K562 (cell line): ENCODE data around the gene HSD11B1. TPM values are rescaled to one million over a fixed set of nuclear protein-coding genes. Genes with fewer than 3 reads are reported as not detected.

ENCODE experiments used
- ATAC-seq: fragments of 200-7000 bp; cut with Tn5 transposase; 3 replicates; pipeline ENCODE4 v1.9.1; 2020; ENCODE audit warnings: moderate library complexity
- BruUV-seq: library from RNA; stranded (reverse); fragments of 400-500 nt; replicated peaks from 2 replicates; lab custom pipeline; 2021; lab: Mats Ljungman, UMichigan
- CTCF ChIA-PET: fragments of 300-600 bp; formaldehyde crosslinking; extraction: SDS; loops from one replicate; lab custom pipeline; 2021; ENCODE audit warnings: low intra/inter-chr PET ratio; lab: Yijun Ruan, JAX
- POLR2A ChIA-PET: fragments of 300-600, 350-650 bp; sonication (Branson Sonifier 250); formaldehyde crosslinking; extraction: SDS; loops from one replicate; lab custom pipeline; 2021; ENCODE audit warnings: antibody characterized with exemption, inconsistent platforms; lab: Yijun Ruan, JAX
- DNase-seq, 4 experiments: peaks; one replicate each; pipeline versions ENCODE4 v3.0.0 to v3.0.0-alpha.2; 2011 to 2018; ENCODE audit warnings: low spot score in 3 of 4, mixed read lengths in 3 of 4; ENCODE audit errors: extremely low read depth in 1 of 4
- FAIRE-seq: peaks from 2 replicates; lab custom pipeline; 2011; peaks lifted over from hg19 to GRCh38; lab: Jason Lieb, UNC
- H2AFZ ChIP-seq: 2 replicates; pipeline ENCODE4 v1.6.0; 2011; ENCODE audit warnings: low read depth, low read length, control low read depth, inconsistent platforms
- H3K27ac ChIP-seq: fragments of 200-600 bp; 3 replicates; pipeline ENCODE4 v1.8.0; 2011; ENCODE audit warnings: low read depth, mild to moderate bottlenecking, control low read depth, inconsistent platforms, low read length, moderate library complexity, mixed read lengths; ENCODE audit errors: extremely low read depth
- H3K27me3 ChIP-seq, 2 experiments: fragments of 300-600 bp in 1 of 2; 2 replicates in 1 of 2; 3 replicates in 1 of 2; pipeline versions ENCODE4 v1.6.0 to v1.8.0; 2011; ENCODE audit warnings: inconsistent platforms in 2 of 2, low read length in 2 of 2, mild to moderate bottlenecking in 1 of 2, mixed read lengths in 1 of 2, moderate library complexity in 1 of 2; ENCODE audit not compliant: control insufficient read depth in 2 of 2, insufficient read depth in 2 of 2
- H3K36me3 ChIP-seq: fragments of 300-600 bp; 3 replicates; pipeline ENCODE4 v1.8.0; 2011; ENCODE audit warnings: mild to moderate bottlenecking, low read length, inconsistent platforms; ENCODE audit not compliant: control insufficient read depth, insufficient read depth
- H3K4me1 ChIP-seq, 2 experiments: fragments of 200-600 bp in 1 of 2; replicated peaks in 1 of 2; 2 replicates in 1 of 2; 3 replicates in 1 of 2; pipeline versions ENCODE4 v1.5.1 to v1.8.0; 2011; ENCODE audit warnings: inconsistent platforms in 2 of 2, low read length in 2 of 2, mild to moderate bottlenecking in 1 of 2, mixed read lengths in 1 of 2, moderate library complexity in 1 of 2; ENCODE audit not compliant: control insufficient read depth in 2 of 2, insufficient read depth in 2 of 2
- H3K4me2 ChIP-seq: 2 replicates; pipeline ENCODE4 v1.6.1; 2011; ENCODE audit warnings: low read length, control low read depth, inconsistent platforms, mixed read lengths; ENCODE audit not compliant: insufficient read depth
- H3K4me3 ChIP-seq: fragments of 200-600 bp; sonication (generic), shearing (Covaris generic); 2 replicates; pipeline ENCODE4 v1.5.1; 2016; ENCODE audit warnings: control low read depth, inconsistent platforms
- H3K79me2 ChIP-seq: fragments of 200-600 bp; 3 replicates; pipeline ENCODE4 v1.8.0; 2011; ENCODE audit warnings: low read length, inconsistent platforms; ENCODE audit not compliant: control insufficient read depth, insufficient read depth
- H3K9ac ChIP-seq, 2 experiments: 2 replicates each; pipeline versions ENCODE4 v1.6.0 to v1.6.1; 2011; ENCODE audit warnings: low read depth in 2 of 2, low read length in 2 of 2, control low read depth in 1 of 2, inconsistent platforms in 1 of 2, mild to moderate bottlenecking in 1 of 2, mixed read lengths in 1 of 2; ENCODE audit not compliant: insufficient read depth in 1 of 2
- H3K9me1 ChIP-seq: one replicate; pipeline ENCODE4 v1.6.0; 2011; ENCODE audit warnings: inconsistent platforms, mild to moderate bottlenecking, low read length, moderate library complexity; ENCODE audit not compliant: control insufficient read depth, insufficient read depth
- H3K9me3 ChIP-seq: replicated peaks from 2 replicates; pipeline ENCODE4 v1.5.1; 2011; ENCODE audit warnings: low read depth, low read length, inconsistent platforms; ENCODE audit not compliant: control insufficient read depth, insufficient read depth
- H4K20me1 ChIP-seq: replicated peaks from 2 replicates; pipeline ENCODE4 v1.6.1; 2011; ENCODE audit warnings: low read length, inconsistent platforms, mixed read lengths; ENCODE audit not compliant: control insufficient read depth, insufficient read depth
- HCFC1 ChIP-seq: IDR thresholded peaks from 2 replicates; pipeline ENCODE4 v1.6.1; 2012; ENCODE audit warnings: low read depth, low read length, improper control_type of control experiment
- HDAC3 ChIP-seq: fragments of 450-650 bp; IDR thresholded peaks from 2 replicates; pipeline ENCODE4 v1.6.1; 2018; ENCODE audit warnings: borderline replicate concordance, mild to moderate bottlenecking, moderate library complexity; ENCODE audit not compliant: partially characterized antibody
- HDAC8 ChIP-seq: fragments of 450-650 bp; IDR thresholded peaks from 2 replicates; pipeline ENCODE4 v1.6.1; 2016; ENCODE audit warnings: mild to moderate bottlenecking, missing genetic modification characterization, moderate library complexity, missing compliant biosample characterization
- JUN ChIP-seq, 2 experiments: sonication (generic) in 1 of 2; formaldehyde crosslinking in 1 of 2; IDR thresholded peaks; 2 replicates each; pipeline versions ENCODE4 v1.6.1 to v1.8.0; 2012 to 2022; ENCODE audit warnings: borderline replicate concordance in 2 of 2, mild to moderate bottlenecking in 2 of 2, improper control_type of control experiment in 1 of 2, low read depth in 1 of 2, low read length in 1 of 2, missing genetic modification reagents in 1 of 2
- NR2C1 ChIP-seq, 2 experiments: fragments of 450-650 bp; IDR thresholded peaks; 2 replicates each; pipeline ENCODE4 v1.6.1; 2017; ENCODE audit warnings: mild to moderate bottlenecking in 2 of 2, antibody characterized with exemption in 1 of 2, inconsistent platforms in 1 of 2, missing compliant biosample characterization in 1 of 2, missing genetic modification characterization in 1 of 2
- NUFIP1 ChIP-seq: fragments of 450-650 bp; IDR thresholded peaks from 2 replicates; pipeline ENCODE4 v1.6.1; 2018; ENCODE audit not compliant: partially characterized antibody
- PRPF4 ChIP-seq: fragments of 200-400 bp; formaldehyde crosslinking; IDR thresholded peaks from one replicate; pipeline ENCODE4 v1.6.1; 2017; ENCODE audit warnings: low read length, low read depth, mild to moderate bottlenecking; ENCODE audit not compliant: insufficient read depth, poor library complexity, severe bottlenecking
- ZFPM2 ChIP-seq: fragments of 250-450 bp; sonication (Bioruptor Pico); IDR thresholded peaks from 2 replicates; pipeline ENCODE4 v1.5.1; 2022; ENCODE audit warnings: mild to moderate bottlenecking
- ZNF12 ChIP-seq: sonication (generic); formaldehyde crosslinking; IDR thresholded peaks from 2 replicates; pipeline ENCODE4 v1.4.0; 2020; ENCODE audit warnings: mild to moderate bottlenecking, missing genetic modification reagents
- WGBS: fragments of 100-300 bp; shearing (Covaris generic); methylation state at CpG from one replicate; pipeline ENCODE4 v1.1.6; 2016; ENCODE audit warnings: low coverage, mixed read lengths; ENCODE audit not compliant: insufficient coverage; ENCODE audit errors: missing lambda C conversion rate; 5-methylcytosine and 5-hydroxymethylcytosine counted together
- in situ Hi-C: fragments of 300-500 bp; cut with MboI; formaldehyde crosslinking; loops from 4 replicates; pipeline ENCODE4 v1.15.0; 2018; ENCODE audit warnings: inconsistent platforms, mixed read lengths
- intact Hi-C: fragments of 100-400 bp; cut with micrococcal nuclease; formaldehyde crosslinking; loops from 2 replicates; pipeline ENCODE4 v1.14.2; 2022
- polyA plus RNA-seq, 8 experiments: library from polyadenylated mRNA; depleted of rRNA in 4 of 8; stranded (reverse) in 5 of 8; unstranded in 3 of 8; fragments of >200 nt; fragmentation: Nextera tagmentation in 2 of 8; fragmentation: Illumina TruSeq in 1 of 8; extraction: Ambion mirVana in 2 of 8; extraction: Trizol in 1 of 8; gene quantifications; 2 replicates each; pipeline versions ENCODE4 v1.2.1 to v1.2.3, GENCODE V29; 2011 to 2014; ENCODE audit warnings: inconsistent platforms in 1 of 8, missing spikeins in 1 of 8
- total RNA-seq, 7 experiments: library from RNA; depleted of rRNA in 6 of 7; stranded (reverse); fragments of >200 nt in 6 of 7; fragmentation: Illumina TruSeq in 2 of 7; extraction: Trizol in 2 of 7; gene quantifications; 2 replicates each; pipeline versions ENCODE4 v1.2.1 to v1.2.3, GENCODE V29; 2011 to 2021; ENCODE audit warnings: low replicate concordance in 1 of 7
- TF ChIP-seq, protein P1 (sequence below): fragments of 450-650 bp; IDR thresholded peaks from 2 replicates; pipeline ENCODE4 v1.6.1; 2016; ENCODE audit warnings: low read depth

Gene HSD11B1
- total and polyA plus RNA-seq, 9 of the 15 experiments (the other 6 are each of a cell fraction or from before 2014, with no cell fraction given), result 0.04 to 0.16 TPM; not detected in 7

DNA sequence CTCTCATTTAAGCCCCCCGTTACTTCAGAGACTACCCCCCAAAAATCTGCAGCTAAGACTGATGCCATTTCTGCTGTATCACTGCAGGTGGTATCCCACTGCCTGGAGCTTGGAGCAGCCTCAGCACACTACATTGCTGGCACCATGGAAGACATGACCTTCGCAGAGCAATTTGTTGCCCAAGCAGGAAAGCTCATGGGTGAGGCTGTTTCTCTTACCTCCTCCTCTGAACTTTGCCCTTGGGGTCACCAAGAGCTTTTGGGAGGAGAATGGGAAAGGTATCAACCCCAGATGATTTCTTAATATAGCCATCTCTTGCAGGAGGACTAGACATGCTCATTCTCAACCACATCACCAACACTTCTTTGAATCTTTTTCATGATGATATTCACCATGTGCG lies 2.0 kb downstream of the HSD11B1 start:
- no peak overlapping the region for H3K27ac ChIP-seq
- POLR2A ChIA-PET, result interaction anchor here (1.0 kb wide), 1 partner anchor 40 kb away, joined by 4 read pairs; no protein-coding TSS in a partner anchor
- H3K36me3 ChIP-seq, result no peaks in the 10 kb centered on the region
- in situ Hi-C loops (no loop called here), intact Hi-C loops (no loop called here)
- no peaks in the 10 kb centered on the region for H3K9me1 ChIP-seq
- H4K20me1 ChIP-seq, result no peaks in the 10 kb centered on the region
- ATAC-seq, result no peak
- no peak for TF ChIP-seq PRPF4
- no peak for TF ChIP-seq JUN (IDR thresholded peaks at IDR 0.05; ENCODE audit: borderline replicate concordance, low read depth, low read length)
- no peak for TF ChIP-seq JUN (CRISPR knock-in tag; IDR thresholded peaks at IDR 0.05; ENCODE audit: borderline replicate concordance)
- TF ChIP-seq HDAC8 (tag), result no peak
- no peak for TF ChIP-seq NR2C1 (IDR thresholded peaks at IDR 0.05)
- no peak for TF ChIP-seq NR2C1 (tag; IDR thresholded peaks at IDR 0.05)
- no peak for TF ChIP-seq NUFIP1
- no peak for TF ChIP-seq HDAC3
- no peak for TF ChIP-seq ZFPM2
- TF ChIP-seq, protein P1, sequence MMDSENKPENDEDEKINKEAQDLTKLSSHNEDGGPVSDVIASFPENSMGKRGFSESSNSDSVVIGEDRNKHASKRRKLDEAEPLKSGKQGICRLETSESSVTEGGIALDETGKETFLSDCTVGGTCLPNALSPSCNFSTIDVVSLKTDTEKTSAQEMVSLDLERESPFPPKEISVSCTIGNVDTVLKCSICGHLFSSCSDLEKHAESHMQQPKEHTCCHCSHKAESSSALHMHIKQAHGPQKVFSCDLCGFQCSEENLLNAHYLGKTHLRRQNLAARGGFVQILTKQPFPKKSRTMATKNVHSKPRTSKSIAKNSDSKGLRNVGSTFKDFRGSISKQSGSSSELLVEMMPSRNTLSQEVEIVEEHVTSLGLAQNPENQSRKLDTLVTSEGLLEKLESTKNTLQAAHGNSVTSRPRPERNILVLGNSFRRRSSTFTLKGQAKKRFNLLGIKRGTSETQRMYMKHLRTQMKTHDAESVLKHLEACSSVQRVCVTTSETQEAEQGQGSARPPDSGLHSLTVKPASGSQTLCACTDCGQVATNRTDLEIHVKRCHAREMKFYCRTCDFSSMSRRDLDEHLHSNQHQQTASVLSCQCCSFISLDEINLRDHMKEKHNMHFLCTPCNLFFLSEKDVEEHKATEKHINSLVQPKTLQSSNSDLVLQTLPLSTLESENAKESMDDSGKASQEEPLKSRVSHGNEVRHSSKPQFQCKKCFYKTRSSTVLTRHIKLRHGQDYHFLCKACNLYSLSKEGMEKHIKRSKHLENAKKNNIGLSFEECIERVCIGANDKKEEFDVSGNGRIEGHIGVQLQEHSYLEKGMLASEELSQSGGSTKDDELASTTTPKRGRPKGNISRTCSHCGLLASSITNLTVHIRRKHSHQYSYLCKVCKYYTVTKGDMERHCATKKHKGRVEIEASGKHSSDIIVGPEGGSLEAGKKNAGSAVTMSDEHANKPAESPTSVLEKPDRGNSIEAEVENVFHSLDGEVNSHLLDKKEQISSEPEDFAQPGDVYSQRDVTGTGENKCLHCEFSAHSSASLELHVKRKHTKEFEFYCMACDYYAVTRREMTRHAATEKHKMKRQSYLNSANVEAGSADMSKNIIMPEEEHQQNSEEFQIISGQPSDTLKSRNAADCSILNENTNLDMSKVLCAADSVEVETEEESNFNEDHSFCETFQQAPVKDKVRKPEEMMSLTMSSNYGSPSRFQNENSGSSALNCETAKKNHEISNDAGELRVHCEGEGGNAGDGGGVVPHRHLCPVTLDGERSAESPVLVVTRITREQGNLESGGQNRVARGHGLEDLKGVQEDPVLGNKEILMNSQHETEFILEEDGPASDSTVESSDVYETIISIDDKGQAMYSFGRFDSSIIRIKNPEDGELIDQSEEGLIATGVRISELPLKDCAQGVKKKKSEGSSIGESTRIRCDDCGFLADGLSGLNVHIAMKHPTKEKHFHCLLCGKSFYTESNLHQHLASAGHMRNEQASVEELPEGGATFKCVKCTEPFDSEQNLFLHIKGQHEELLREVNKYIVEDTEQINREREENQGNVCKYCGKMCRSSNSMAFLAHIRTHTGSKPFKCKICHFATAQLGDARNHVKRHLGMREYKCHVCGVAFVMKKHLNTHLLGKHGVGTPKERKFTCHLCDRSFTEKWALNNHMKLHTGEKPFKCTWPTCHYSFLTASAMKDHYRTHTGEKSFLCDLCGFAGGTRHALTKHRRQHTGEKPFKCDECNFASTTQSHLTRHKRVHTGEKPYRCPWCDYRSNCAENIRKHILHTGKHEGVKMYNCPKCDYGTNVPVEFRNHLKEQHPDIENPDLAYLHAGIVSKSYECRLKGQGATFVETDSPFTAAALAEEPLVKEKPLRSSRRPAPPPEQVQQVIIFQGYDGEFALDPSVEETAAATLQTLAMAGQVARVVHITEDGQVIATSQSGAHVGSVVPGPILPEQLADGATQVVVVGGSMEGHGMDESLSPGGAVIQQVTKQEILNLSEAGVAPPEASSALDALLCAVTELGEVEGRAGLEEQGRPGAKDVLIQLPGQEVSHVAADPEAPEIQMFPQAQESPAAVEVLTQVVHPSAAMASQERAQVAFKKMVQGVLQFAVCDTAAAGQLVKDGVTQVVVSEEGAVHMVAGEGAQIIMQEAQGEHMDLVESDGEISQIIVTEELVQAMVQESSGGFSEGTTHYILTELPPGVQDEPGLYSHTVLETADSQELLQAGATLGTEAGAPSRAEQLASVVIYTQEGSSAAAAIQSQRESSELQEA, result no peak
- TF ChIP-seq HCFC1, result no peak
- TF ChIP-seq ZNF12, result no peak
- no peaks in the 10 kb centered on the region for H3K4me1 ChIP-seq
- no peak overlapping the region for H3K4me3 ChIP-seq
- no peak for FAIRE-seq
- H3K9ac ChIP-seq, result no peak overlapping the region
- H3K79me2 ChIP-seq, result no peaks in the 10 kb centered on the region
- BruUV-seq, result no TSS peak
- peaks cover 8 to 10% of the 10 kb centered on the region in 2 experiments; a peak in 4 of 5 replicates for H3K27me3 ChIP-seq
- 0% methylated on average over 3 of the region's 3 CpGs for WGBS
- no peak overlapping the region for H3K4me2 ChIP-seq
- no peak for DNase-seq
- H2AFZ ChIP-seq, result no peak overlapping the region
- CTCF ChIA-PET, result no interaction called here
- no peaks in the 10 kb centered on the region for H3K9me3 ChIP-seq
